GM12878 (cell line): ENCODE measurements around the gene SAXO1. TPM values are rescaled to one million over a fixed set of nuclear protein-coding genes. Genes with fewer than 3 reads are reported as not detected.

Source experiments
- ATAC-seq: fragments of 200-7000 bp; cut with Tn5 transposase; 3 replicates; pipeline ENCODE4 v1.9.1; 2020; ENCODE audit warnings: mild to moderate bottlenecking, moderate library complexity
- BruUV-seq: library from RNA; stranded (reverse); fragments of 400-500 nt; replicated peaks from 2 replicates; lab custom pipeline; 2021; lab: Mats Ljungman, UMichigan
- CTCF ChIA-PET: fragments of 300-600 bp; sonication (Branson Sonifier 250); formaldehyde crosslinking; extraction: SDS; loops from one replicate; lab custom pipeline; 2021; ENCODE audit warnings: inconsistent platforms; lab: Yijun Ruan, JAX
- POLR2A ChIA-PET: fragments of 350-600 bp; formaldehyde crosslinking; extraction: SDS; loops from one replicate; lab custom pipeline; 2021; ENCODE audit warnings: inconsistent platforms; lab: Charles Lee
- RAD21 ChIA-PET: fragments of 300-600 bp; sonication (Branson Sonifier 250); formaldehyde crosslinking; loops from one replicate; lab custom pipeline; 2023; ENCODE audit warnings: antibody characterized with exemption; ENCODE audit not compliant: unreplicated experiment; lab: Charles Lee
- SMC1A ChIA-PET: fragments of 300-600 bp; sonication (Branson Sonifier 250); formaldehyde crosslinking; loops from one replicate; lab custom pipeline; 2023; ENCODE audit not compliant: unreplicated experiment, uncharacterized antibody; lab: Charles Lee
- DNase-seq: peaks from one replicate; pipeline ENCODE4 v3.0.0-alpha.2; 2011; ENCODE audit warnings: low read depth, low spot score
- FAIRE-seq: peaks from 3 replicates; lab custom pipeline; 2011; peaks lifted over from hg19 to GRCh38; lab: Jason Lieb, UNC
- H2AFZ ChIP-seq: 2 replicates; pipeline ENCODE4 v1.6.0; 2011; ENCODE audit warnings: low read depth, low read length, control low read depth; ENCODE audit not compliant: control insufficient read depth
- H3K27ac ChIP-seq: 2 replicates; pipeline ENCODE4 v1.5.1; 2011; ENCODE audit warnings: control low read depth; ENCODE audit not compliant: control insufficient read depth, insufficient read depth
- H3K27me3 ChIP-seq, 2 experiments: replicated peaks in 1 of 2; 2 replicates each; pipeline versions ENCODE4 v1.6.0 to v1.6.1; 2011; ENCODE audit warnings: low read length in 1 of 2; ENCODE audit not compliant: control insufficient read depth in 2 of 2, insufficient read depth in 2 of 2
- H3K36me3 ChIP-seq, 2 experiments: 2 replicates each; pipeline ENCODE4 v1.5.1; 2011; ENCODE audit warnings: low read length in 1 of 2; ENCODE audit not compliant: control insufficient read depth in 2 of 2, insufficient read depth in 2 of 2
- H3K4me1 ChIP-seq: 2 replicates; pipeline ENCODE4 v1.6.1; 2011; ENCODE audit warnings: mild to moderate bottlenecking, low read length, moderate library complexity, mixed read lengths; ENCODE audit not compliant: control insufficient read depth, insufficient read depth
- H3K4me2 ChIP-seq: 2 replicates; pipeline ENCODE4 v1.6.0; 2011; ENCODE audit warnings: control low read depth; ENCODE audit not compliant: control insufficient read depth, insufficient read depth
- H3K4me3 ChIP-seq: fragments of 200-600 bp; sonication (generic); 2 replicates; pipeline ENCODE4 v1.5.1; 2016
- H3K79me2 ChIP-seq: 2 replicates; pipeline ENCODE4 v1.6.0; 2011; ENCODE audit warnings: low read length; ENCODE audit not compliant: control insufficient read depth, insufficient read depth
- H3K9ac ChIP-seq: 2 replicates; pipeline ENCODE4 v1.8.0; 2011; ENCODE audit warnings: low read length, control low read depth, mixed read lengths; ENCODE audit not compliant: control insufficient read depth, insufficient read depth
- H3K9me3 ChIP-seq: replicated peaks from 3 replicates; pipeline ENCODE4 v1.5.1; 2011; ENCODE audit warnings: mild to moderate bottlenecking, low read length; ENCODE audit not compliant: control insufficient read depth, insufficient read depth
- H4K20me1 ChIP-seq: 2 replicates; pipeline ENCODE4 v1.6.0; 2011; ENCODE audit not compliant: control insufficient read depth, insufficient read depth
- BCL3 ChIP-seq: IDR thresholded peaks from 2 replicates; pipeline ENCODE4 v1.6.1; 2011; ENCODE audit warnings: borderline replicate concordance, low read depth, mild to moderate bottlenecking, moderate library complexity, low read length; ENCODE audit not compliant: insufficient read depth, poor library complexity, severe bottlenecking
- NFXL1 ChIP-seq: fragments of 450-650 bp; IDR thresholded peaks from 2 replicates; pipeline ENCODE4 v1.6.1; 2017; ENCODE audit warnings: antibody characterized with exemption, mild to moderate bottlenecking, borderline replicate concordance
- NR2C2 ChIP-seq: IDR thresholded peaks from 2 replicates; pipeline ENCODE4 v1.6.1; 2011; ENCODE audit warnings: borderline replicate concordance, low read depth; ENCODE audit not compliant: control insufficient read depth, insufficient read length
- NRF1 ChIP-seq: conservative IDR thresholded peaks from 2 replicates; pipeline ENCODE4 v1.6.1; 2011; ENCODE audit warnings: mild to moderate bottlenecking, low read depth, low read length, improper control_type of control experiment
- SIN3A ChIP-seq: IDR thresholded peaks from 2 replicates; pipeline ENCODE4 v1.6.1; 2012; ENCODE audit warnings: low read depth, low read length, improper control_type of control experiment
- SREBF1 ChIP-seq: IDR thresholded peaks from 2 replicates; pipeline ENCODE4 v1.6.1; 2012; ENCODE audit warnings: mild to moderate bottlenecking, low read length
- ZBED1 ChIP-seq: IDR thresholded peaks from 2 replicates; pipeline ENCODE4 v1.6.1; 2016; ENCODE audit warnings: borderline replicate concordance
- ZNF592 ChIP-seq: fragments of 450-650 bp; IDR thresholded peaks from 2 replicates; pipeline ENCODE4 v1.6.1; 2017; ENCODE audit warnings: mild to moderate bottlenecking, moderate library complexity
- WGBS: methylation state at CpG from one replicate; pipeline ENCODE4 v1.1.6; 2016; ENCODE audit warnings: low lambda C conversion rate; ENCODE audit not compliant: insufficient replicate concordance, insufficient coverage; ENCODE audit errors: missing lambda C conversion rate; 5-methylcytosine and 5-hydroxymethylcytosine counted together
- in situ Hi-C: fragments of 300-500 bp; cut with MboI; formaldehyde crosslinking; loops from 9 replicates; pipeline ENCODE4 v1.14.3; 2018; ENCODE audit warnings: mixed read lengths
- intact Hi-C: fragments of 100-400 bp; cut with micrococcal nuclease; formaldehyde crosslinking; loops from one replicate; pipeline ENCODE4 v1.14.2; 2022; ENCODE audit not compliant: unreplicated experiment
- polyA plus RNA-seq, 11 experiments: library from polyadenylated mRNA; depleted of rRNA in 4 of 11; unstranded in 6 of 11; stranded (reverse) in 5 of 11; fragments of >200 nt; fragmentation: Nextera tagmentation in 4 of 11; fragmentation: Illumina TruSeq in 1 of 11; extraction: Ambion mirVana in 4 of 11; extraction: Trizol in 1 of 11; gene quantifications; 1 replicate in 1 of 11; 2 replicates in 10 of 11; pipeline versions ENCODE4 v1.2.1 to v1.2.3, GENCODE V29; 2011 to 2016; ENCODE audit warnings: inconsistent platforms in 2 of 11, missing spikeins in 2 of 11, low read depth in 1 of 11
- total RNA-seq, 4 experiments: library from RNA; depleted of rRNA in 3 of 4; stranded (reverse); fragments of >200 nt in 3 of 4; fragmentation: Illumina TruSeq in 1 of 4; extraction: Trizol in 1 of 4; gene quantifications; 2 replicates each; pipeline versions ENCODE4 v1.2.1 to v1.2.3, GENCODE V29; 2013 to 2021
- TF ChIP-seq, protein P1 (sequence below): IDR thresholded peaks from 2 replicates; pipeline ENCODE4 v1.6.1; 2012; ENCODE audit warnings: improper control_type of control experiment, low read depth, low read length; ENCODE audit not compliant: insufficient replicate concordance

The SAXO1 gene
- total and polyA plus RNA-seq, 10 of the 15 experiments (the other 5 are each of a cell fraction or from before 2014, with no cell fraction given): under 0.01 to 0.01 TPM; not detected in 8

DNA sequence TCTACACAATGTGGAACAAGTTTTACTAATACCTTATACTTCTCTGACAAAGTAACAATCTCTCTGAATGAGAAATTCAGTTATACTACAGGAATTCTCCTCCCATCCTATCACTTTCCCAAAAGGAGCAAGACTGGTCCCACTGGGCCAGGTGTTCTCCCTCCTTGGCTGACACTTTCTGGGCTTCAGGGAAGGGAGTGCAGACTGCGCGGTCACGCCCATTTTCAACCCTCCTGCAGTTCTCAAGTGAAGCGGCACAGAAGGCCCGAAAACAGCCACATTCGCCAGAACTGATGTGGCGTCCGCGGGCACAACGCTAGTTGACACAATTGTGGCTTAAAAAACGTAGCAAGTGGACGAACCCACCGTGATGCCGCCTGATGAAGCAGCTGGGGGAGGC is 603 bp downstream of the SAXO1 start:
- SMC1A ChIA-PET: no interaction called here
- no peak overlapping the region for H2AFZ ChIP-seq
- in situ Hi-C loops: loop anchor here (25.0 kb wide), 1 partner anchor 1220 kb away; no protein-coding TSS in a partner anchor
- ATAC-seq (no peak), FAIRE-seq (no peak), DNase-seq (no peak)
- H3K27ac ChIP-seq: no peak overlapping the region
- 49% methylated on average over 14 of the region's 14 CpGs for WGBS
- H3K9me3 ChIP-seq: no peaks in the 10 kb centered on the region
- BruUV-seq: no TSS peak
- H3K9ac ChIP-seq: no peak overlapping the region
- CTCF ChIA-PET: no interaction called here
- no peak overlapping the region for H3K4me2 ChIP-seq
- no peaks in the 10 kb centered on the region for H3K27me3 ChIP-seq
- no peaks in the 10 kb centered on the region for H4K20me1 ChIP-seq
- no peaks in the 10 kb centered on the region for H3K36me3 ChIP-seq
- intact Hi-C loops: no loop called here
- TF ChIP-seq BCL3 (no peak), SIN3A (no peak), ZNF592 (no peak), NFXL1 (no peak), ZBED1 (no peak), NR2C2 (no peak), SREBF1 (no peak), NRF1 (no peak)
- TF ChIP-seq, protein P1, sequence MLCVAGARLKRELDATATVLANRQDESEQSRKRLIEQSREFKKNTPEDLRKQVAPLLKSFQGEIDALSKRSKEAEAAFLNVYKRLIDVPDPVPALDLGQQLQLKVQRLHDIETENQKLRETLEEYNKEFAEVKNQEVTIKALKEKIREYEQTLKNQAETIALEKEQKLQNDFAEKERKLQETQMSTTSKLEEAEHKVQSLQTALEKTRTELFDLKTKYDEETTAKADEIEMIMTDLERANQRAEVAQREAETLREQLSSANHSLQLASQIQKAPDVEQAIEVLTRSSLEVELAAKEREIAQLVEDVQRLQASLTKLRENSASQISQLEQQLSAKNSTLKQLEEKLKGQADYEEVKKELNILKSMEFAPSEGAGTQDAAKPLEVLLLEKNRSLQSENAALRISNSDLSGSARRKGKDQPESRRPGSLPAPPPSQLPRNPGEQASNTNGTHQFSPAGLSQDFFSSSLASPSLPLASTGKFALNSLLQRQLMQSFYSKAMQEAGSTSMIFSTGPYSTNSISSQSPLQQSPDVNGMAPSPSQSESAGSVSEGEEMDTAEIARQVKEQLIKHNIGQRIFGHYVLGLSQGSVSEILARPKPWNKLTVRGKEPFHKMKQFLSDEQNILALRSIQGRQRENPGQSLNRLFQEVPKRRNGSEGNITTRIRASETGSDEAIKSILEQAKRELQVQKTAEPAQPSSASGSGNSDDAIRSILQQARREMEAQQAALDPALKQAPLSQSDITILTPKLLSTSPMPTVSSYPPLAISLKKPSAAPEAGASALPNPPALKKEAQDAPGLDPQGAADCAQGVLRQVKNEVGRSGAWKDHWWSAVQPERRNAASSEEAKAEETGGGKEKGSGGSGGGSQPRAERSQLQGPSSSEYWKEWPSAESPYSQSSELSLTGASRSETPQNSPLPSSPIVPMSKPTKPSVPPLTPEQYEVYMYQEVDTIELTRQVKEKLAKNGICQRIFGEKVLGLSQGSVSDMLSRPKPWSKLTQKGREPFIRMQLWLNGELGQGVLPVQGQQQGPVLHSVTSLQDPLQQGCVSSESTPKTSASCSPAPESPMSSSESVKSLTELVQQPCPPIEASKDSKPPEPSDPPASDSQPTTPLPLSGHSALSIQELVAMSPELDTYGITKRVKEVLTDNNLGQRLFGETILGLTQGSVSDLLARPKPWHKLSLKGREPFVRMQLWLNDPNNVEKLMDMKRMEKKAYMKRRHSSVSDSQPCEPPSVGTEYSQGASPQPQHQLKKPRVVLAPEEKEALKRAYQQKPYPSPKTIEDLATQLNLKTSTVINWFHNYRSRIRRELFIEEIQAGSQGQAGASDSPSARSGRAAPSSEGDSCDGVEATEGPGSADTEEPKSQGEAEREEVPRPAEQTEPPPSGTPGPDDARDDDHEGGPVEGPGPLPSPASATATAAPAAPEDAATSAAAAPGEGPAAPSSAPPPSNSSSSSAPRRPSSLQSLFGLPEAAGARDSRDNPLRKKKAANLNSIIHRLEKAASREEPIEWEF: no peak
- no peaks in the 10 kb centered on the region for H3K4me1 ChIP-seq
- no peak overlapping the region for H3K4me3 ChIP-seq
- RAD21 ChIA-PET: no interaction called here
- POLR2A ChIA-PET: interaction anchor here (0.5 kb wide), 1 partner anchor 149 kb away, joined by 6 read pairs; no protein-coding TSS in a partner anchor
- H3K79me2 ChIP-seq: no peaks in the 10 kb centered on the region
